LNCaP clone FGC (cell line): Measurements from ENCODE around the gene LRFN5.
"Not testable (repeated sequence)": the region's sequence is repeated elsewhere in the genome, so short reads cannot be mapped to it uniquely, and the experiment has no call there.

Experiments
- DNase-seq: peaks from one replicate; pipeline ENCODE4 v3.0.0-alpha.2; 2011; ENCODE audit warnings: low read depth
- H3K4me3 ChIP-seq: 2 replicates; pipeline ENCODE4 v1.5.1; 2011; ENCODE audit warnings: mild to moderate bottlenecking, low read depth, low read length, control low read depth
- TF ChIP-seq, protein P1 (sequence below): IDR thresholded peaks from 2 replicates; pipeline ENCODE4 v1.5.1; 2012; ENCODE audit warnings: mild to moderate bottlenecking; ENCODE audit not compliant: control insufficient read depth, insufficient read depth; ENCODE audit errors: extremely low read depth

The LRFN5 gene

DNA sequence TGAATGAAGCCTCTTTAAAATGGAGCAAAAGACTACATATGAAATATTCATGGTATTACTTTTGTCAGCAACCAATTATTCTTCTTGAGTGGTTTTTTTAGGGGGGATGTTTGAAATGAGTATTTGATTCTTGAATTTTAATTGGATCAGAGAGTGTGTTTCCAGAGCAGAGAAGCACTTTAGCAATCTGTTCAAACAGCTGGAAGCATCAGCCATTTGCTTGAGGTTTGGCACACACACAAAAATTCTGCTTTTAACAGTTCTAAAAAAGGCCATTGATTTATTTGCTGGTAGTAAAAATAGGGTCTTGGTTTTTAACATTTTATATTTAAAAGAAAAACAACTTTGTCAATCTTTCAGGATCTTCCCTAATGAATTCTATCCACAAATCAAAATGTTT is 292.7 kb downstream of the LRFN5 start:
- no peak for DNase-seq
- H3K4me3 ChIP-seq, result no peak overlapping the region
- TF ChIP-seq, protein P1, sequence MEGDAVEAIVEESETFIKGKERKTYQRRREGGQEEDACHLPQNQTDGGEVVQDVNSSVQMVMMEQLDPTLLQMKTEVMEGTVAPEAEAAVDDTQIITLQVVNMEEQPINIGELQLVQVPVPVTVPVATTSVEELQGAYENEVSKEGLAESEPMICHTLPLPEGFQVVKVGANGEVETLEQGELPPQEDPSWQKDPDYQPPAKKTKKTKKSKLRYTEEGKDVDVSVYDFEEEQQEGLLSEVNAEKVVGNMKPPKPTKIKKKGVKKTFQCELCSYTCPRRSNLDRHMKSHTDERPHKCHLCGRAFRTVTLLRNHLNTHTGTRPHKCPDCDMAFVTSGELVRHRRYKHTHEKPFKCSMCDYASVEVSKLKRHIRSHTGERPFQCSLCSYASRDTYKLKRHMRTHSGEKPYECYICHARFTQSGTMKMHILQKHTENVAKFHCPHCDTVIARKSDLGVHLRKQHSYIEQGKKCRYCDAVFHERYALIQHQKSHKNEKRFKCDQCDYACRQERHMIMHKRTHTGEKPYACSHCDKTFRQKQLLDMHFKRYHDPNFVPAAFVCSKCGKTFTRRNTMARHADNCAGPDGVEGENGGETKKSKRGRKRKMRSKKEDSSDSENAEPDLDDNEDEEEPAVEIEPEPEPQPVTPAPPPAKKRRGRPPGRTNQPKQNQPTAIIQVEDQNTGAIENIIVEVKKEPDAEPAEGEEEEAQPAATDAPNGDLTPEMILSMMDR, result no peak

DNA sequence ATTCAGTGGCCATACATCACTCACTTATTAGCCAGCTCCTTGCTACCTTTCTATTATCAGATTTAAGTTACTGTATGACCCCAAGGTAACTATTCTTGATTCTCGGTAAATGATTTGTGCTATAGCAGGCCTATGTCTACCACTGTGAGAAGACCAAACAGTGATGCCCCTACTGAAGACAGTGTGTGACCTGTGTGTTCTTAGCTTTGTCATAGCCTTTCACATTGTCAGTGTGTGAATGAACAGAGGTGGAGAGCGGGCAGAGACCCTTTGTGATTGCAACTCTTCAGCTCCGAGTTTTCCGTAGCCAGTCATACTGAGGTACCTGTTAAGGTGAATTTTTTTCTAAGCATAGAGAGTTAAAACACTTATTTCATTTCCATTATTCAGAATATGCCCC is 294.0 kb downstream of the LRFN5 start:
- no peak overlapping the region for H3K4me3 ChIP-seq
- DNase-seq, result no peak
- TF ChIP-seq, protein P1, result no peak

DNA sequence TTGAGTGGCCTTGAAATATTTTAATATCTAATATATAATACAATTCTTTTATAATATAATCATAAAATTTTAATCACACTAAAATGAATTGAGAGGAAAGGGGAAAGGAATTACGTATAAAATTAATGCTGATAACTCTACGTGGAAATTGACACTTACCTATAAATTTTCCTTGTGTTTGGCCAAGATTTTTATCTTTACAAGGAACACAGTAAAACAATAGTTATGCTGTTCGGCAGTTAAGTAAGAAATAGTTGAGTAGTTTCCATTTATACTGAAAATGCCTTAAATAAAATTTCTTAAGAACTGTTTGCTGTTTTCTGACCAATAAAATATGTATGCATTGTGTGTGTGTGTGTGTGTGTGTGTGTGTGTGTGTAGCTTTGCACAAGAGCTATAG is 294.4 kb downstream of the LRFN5 start:
- no peak overlapping the region for H3K4me3 ChIP-seq
- peak; percentile 58 for DNase-seq
- TF ChIP-seq, protein P1, result no peak

DNA sequence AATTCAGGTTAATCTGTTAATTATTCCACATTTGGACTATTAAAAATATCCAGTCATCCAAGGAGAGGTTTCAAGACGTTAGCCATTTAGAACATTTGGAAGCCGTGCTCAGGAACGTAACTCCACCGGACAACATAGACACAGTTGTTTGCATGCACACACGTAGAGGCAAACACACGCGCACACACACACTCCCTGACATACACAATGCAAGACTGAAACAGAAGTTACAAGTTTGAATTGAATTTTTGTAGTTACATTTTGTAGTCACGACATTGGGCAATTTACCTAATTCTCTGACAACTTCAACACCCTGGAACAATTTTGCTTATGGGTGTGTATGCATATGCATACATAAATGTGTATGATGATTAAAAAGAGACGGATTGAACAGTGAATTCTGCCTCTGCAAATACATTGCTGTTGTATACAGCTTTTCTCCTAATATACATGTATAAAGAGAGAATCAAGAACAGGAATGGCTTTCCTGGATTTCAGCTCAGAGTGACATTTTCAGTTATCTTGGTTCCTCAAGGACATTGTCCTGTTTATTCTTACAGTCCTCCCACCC is 298.8 kb downstream of the LRFN5 start:
- DNase-seq, result no peak
- no peak overlapping the region for H3K4me3 ChIP-seq
- TF ChIP-seq, protein P1, result no peak

DNA sequence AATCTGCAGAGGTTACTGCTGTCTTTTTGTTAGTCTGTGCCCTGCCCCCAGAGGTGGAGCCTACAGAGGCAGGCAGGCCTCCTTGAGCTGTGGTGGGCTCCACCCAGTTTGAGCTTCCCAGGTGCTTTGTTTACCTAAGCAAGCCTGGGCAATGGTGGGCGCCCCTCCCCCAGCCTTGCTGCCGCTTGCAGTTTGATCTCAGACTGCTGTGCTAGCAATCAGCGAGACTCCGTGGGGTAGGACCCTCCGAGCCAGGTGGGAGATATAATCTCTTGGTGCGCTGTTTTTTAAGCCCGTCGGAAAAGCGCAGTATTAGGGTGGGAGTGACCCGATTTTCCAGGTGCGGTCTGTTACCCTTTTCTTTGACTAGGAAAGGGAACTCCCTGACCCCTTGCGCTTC is 304.5 kb downstream of the LRFN5 start:
- not testable (repeated sequence) for DNase-seq, H3K4me3 ChIP-seq

DNA sequence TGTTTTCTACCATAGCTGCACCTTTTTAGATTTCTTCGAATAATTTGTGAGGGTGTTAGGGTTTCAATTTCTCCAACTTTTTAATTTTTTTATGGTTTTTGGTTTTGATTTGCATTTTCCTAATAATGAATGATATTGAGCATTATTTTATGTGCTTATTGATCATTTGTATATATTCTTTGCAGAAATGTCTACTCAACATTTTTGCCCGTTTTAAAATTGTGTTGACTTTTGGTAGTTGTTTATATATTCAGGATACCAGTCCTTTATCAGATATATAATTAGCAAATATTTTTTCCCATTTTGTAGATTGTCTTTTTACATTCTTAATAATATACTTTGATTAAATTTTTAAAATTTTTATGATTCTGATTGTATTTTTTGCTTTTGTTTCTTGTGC is 306.7 kb downstream of the LRFN5 start:
- TF ChIP-seq, protein P1, result no peak
- no peak for DNase-seq
- no peak overlapping the region for H3K4me3 ChIP-seq

DNA sequence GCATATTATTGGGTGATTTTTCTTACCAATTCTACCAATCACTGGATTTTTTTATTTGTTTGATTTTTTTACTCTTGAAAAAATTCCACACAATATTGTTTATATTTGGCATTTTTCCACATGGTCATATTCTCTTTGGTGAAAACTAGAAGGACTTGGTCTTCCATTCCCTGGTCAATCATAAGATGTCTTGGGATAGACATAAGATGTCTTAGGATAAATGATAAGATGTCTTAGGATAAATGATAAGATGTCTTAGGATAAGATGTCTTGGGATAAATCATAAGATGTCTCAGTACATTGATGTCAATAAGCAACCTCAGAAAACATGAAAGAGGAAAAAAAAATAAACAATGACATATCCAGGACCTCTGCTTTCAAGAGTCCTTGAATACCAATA is 309.1 kb downstream of the LRFN5 start:
- TF ChIP-seq, protein P1, result no peak

DNA sequence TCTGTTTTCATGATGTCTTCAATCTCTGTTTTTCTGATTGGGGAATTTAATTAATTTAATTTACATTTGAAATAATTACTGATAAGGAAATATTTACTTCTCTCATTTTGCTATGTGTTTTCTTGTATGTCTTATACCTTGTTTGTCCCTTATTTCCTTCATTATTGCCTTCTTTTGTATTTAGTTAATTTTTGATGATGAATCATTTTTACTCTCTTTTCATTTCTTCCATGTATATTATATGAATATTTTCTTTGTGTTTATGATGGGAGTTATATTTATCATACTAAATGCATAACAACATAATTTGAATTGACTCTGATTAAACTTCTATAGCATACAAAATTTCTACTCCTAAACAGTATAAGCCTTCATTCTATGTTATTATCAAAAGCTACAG is 309.6 kb downstream of the LRFN5 start:
- TF ChIP-seq, protein P1, result no peak
- no peak for DNase-seq
- no peak overlapping the region for H3K4me3 ChIP-seq

More for the DNA sequence above, 309.1 kb downstream of the LRFN5 start:
- DNase-seq, result no peak
- no peak overlapping the region for H3K4me3 ChIP-seq
